GM21717 (cell line): ENCODE measurements around the gene RASA3.

ENCODE experiments used
- ATAC-seq: cut with Tn5 transposase; IDR thresholded peaks from one replicate; pipeline ENCODE4 v1.9.1; 2021; ENCODE audit warnings: mild to moderate bottlenecking, moderate library complexity; ENCODE audit not compliant: unreplicated experiment

Gene RASA3

GRCh38 chr13:114071991-114072390 lies 60.4 kb downstream of the RASA3 start:
- ATAC-seq, result no peak

DNA sequence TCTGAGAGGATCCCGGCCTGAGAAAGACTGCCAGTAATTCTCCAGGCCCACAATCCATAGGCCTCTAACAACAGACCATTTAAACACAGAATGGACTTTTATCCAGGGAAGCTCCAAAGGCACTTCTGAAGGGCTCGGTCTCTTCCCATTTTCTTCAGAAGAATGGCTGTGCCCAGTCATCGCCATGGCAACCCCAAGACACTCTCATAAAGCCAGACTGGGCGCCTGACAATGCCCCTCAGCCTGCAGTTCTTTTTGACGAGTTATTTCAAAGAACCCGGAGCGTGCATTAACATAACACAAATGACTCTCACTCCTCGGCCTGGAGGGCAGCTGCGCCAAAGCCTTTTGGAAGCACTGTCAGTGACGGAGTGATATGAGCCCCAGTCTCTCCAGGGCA lies 61.0 kb downstream of the RASA3 start:
- ATAC-seq, result no peak

- ATAC-seq, result no peak
Observed at GRCh38 chr13:114070098-114070799, 62.2 kb downstream of the RASA3 start.

DNA sequence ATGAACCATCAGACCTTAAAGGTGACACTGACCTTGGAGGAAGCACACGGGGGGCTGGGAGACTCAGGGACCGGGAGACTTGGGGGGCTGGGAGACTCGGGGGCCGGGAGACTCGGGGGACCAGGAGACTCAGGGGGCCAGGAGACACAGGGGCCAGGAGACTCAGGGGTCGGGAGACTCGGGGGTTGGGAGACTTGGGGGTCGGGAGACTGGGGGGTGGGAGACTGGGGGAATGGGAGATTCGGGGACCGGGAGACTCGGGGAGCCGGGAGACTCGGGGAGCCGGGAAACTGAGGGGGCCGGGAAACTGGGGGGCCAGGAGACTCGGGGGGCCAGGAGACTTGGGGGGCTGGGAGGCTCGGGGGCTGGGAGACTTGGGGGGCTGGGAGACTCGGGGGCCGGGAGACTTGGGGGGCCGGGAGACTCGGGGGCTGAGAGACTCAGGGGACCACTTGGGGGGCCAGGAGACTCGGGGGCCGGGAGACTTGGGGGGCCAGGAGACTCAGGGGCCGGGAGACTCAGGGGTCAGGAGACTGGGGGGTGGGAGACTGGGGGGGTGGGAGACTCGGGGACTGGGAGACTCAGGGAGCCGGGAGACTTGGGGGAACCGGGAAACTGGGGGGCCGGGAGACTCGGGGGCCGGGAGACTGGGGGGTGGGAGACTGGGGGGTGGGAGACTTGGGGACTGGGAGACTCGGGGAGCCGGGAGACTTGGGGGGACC lies 62.9 kb downstream of the RASA3 start:
- no peak for ATAC-seq

DNA sequence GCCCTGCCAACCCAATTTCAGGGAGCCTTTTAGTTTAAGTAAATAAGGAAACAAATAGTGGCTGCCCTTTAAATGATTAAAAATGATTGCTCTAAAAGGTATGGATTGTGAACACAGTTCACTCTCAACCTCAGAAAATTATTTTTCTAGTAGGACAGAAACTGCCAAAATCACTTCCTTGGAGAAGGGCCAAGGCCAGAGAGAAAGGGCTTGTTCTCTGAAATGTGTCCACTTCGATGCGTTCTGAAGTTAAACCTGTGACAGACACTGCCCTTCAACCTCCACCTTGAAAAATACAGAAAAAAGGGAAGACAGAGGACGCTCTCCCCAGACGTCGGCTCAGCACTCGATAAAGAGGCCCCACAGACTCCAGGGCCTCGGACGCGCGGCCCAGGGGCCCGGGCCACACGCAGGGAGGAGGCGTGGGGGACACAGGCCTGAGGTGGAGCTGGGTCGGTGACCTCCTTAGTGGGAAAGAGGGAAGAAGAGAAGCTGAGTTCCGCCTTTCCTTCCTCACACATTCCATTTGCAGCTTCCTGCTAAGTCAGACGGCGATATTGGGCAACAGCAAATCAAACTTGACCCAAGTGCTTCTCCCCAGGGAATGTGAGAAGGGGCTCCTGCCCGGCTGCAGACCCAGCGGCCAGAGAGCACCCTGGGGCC lies 63.6 kb downstream of the RASA3 start:
- no peak for ATAC-seq

GRCh38 chr13:114067886-114068651 lies 64.4 kb downstream of the RASA3 start:
- peak; percentile 34 for ATAC-seq

GRCh38 chr13:114067381-114067885 lies 65.0 kb downstream of the RASA3 start:
- ATAC-seq, result peak; percentile 62

DNA sequence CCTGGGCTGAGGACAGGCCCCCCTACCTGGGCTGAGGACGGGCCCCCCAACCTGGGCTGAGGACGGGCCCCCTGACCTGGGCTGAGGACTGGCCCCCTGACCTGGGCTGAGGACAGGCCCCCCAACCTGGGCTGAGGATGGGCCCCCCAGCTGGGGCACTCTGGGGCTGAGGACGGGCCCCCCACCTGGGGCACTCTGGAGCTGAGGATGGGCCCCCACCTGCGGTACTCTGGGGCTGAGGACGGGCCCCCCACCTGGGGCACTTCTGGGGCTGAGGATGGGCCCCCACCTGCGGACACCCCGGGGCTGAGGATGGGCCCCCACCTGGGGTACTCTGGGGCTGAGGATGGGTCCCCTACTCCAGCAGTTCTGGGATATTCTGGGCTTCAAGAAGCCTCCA lies 65.5 kb downstream of the RASA3 start:
- ATAC-seq, result peak; percentile 3

- ATAC-seq, result no peak
Observed at GRCh38 chr13:114065926-114066774, 66.3 kb downstream of the RASA3 start.

DNA sequence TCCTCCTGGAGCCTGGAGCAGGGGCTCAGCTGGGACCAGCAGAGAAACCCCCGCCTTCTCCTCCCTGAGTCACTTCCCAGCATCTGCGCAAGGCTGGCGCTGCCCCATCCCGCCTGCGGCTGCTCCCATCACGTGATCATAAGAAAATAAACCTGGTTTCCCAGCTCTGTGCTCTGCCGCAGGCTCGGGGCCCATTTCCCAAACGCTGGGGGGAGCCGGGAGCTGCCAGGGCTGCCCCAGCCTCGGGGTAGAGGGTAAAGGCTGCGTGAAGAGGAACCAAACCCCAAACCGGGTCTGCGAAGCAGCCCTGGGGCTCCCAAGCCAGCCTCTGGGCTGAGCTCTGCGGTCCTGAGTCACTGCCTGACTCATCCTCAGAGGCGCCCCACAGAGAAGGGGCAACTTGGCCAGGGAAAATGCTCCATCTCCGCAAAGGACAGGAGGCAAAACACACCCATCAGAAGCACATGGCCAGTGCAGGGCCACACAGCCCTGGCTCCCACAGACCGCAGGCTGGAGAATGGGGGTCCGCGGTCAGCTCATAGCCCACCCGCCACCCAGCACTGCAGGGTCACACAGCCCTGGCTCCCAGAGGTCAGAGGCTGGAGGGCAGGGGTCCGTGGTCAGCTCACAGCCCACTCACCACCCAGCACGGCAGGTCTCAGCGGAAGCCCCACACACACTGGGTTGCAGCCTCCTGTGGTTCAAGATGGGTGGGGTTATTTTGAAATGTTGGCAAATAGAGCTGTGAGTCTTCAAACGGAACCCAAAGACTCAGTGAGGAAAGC lies 67.1 kb downstream of the RASA3 start:
- peak; percentile 47 for ATAC-seq

- ATAC-seq, result no peak
Observed at GRCh38 chr13:114064450-114065140, 67.8 kb downstream of the RASA3 start.

GRCh38 chr13:114063545-114064449 lies 68.6 kb downstream of the RASA3 start:
- no peak for ATAC-seq

DNA sequence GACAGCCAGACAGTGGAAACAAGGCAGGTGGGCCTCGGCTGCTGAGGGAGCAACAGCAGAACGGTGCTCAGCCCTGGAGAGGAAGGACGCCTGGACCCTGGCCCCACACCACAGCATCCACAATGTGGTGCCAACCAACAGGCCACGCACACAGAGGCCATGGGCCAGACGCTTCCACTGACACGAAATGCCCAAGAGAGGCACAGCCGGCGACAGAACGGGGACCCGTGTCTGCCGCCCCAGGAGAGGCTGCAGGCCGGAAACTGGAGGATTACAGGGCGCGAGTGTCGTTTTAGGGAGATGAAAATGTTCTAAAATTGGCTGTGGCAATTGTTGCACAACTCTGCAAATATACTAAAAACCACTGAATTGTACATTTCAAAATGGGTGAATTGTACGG lies 69.7 kb downstream of the RASA3 start:
- no peak for ATAC-seq

- no peak for ATAC-seq
Observed at GRCh38 chr13:114062341-114062740, 70.1 kb downstream of the RASA3 start.

DNA sequence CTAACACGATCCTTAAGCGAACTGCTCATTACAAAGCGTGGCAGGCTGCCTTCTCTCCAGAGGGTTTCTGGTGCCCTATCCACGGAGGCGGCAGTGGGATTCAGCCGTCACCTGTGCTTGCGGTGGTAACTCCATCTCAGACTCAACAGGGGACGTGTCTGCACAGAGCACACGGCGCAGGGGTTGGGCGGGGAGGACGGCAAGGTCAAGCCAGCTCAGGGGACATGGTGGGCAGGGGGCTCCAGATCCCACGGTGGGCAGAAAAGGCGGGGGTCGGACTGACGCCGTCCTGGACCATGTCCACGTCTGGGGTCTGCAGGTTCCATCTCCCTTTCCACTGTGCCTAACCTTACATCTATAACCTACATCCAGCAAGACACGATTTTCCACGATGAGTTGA lies 70.7 kb downstream of the RASA3 start:
- ATAC-seq, result no peak

- ATAC-seq, result no peak
Observed at GRCh38 chr13:114061047-114061446, 71.4 kb downstream of the RASA3 start.

DNA sequence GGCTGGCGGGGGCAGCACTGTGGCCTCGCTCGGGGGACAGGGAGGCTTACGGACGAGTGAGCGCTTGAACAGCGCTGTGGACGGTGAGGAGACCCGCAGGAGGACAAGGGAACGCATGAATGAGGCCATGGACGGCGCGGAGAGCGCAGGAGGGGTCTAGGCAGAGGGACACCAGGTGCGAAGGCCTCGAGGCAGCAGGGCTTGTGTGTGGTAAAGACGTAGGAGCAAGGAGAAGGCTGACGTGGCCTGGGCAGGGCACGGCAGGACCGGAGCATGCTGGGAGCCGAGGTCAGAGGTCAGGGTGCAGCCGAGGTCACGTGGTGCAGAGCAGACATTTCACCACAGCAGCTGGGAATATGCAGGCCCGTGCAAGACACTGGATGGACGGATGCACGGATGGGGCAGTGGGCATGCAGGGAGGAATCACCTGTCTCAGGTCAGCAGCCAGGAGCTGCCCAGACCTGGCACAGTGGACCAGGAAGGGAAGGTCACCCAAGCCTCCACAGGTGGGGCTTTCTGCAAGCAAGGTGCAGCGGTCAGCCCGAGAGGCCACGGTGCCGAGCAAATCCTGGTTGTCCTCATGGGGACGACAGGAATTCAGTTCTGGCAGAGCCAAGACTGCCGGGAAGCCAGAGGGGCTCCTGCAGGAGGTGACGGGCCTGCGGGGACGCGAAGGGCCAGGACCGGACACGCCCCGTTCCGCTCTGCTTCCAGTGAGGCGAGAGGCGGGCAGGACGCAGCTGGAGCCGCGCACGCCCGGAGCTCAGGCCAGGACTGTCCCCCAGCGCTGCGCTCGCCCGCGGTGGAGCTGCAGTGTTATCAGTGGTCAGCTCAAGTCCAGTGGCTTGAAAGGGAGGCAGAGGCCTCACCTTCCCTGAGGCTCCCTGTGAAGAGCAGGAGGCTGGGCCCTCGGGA lies 72.2 kb downstream of the RASA3 start:
- no peak for ATAC-seq
